Stomach smooth muscle (tissue), 2 donors: ENCODE measurements around the gene GPR6.

ENCODE experiments used
- H3K27ac ChIP-seq: one replicate; pipeline ENCODE4 v1.7.0; 2013; ENCODE audit warnings: mild to moderate bottlenecking, low read length, inconsistent platforms
- H3K27me3 ChIP-seq, 2 donors: one replicate each; pipeline ENCODE4 v1.7.0; 2013; ENCODE audit warnings: low read length in 2 of 2; ENCODE audit not compliant: insufficient read depth in 2 of 2, control insufficient read depth in 1 of 2
- H3K36me3 ChIP-seq, 2 donors: one replicate each; pipeline ENCODE4 v1.7.0; 2013; ENCODE audit warnings: low read length in 2 of 2; ENCODE audit not compliant: control insufficient read depth in 2 of 2, insufficient read depth in 2 of 2
- H3K4me1 ChIP-seq: one replicate; pipeline ENCODE4 v1.7.0; 2013; ENCODE audit warnings: low read length; ENCODE audit not compliant: control insufficient read depth, insufficient read depth
- H3K4me3 ChIP-seq, 2 donors: one replicate each; pipeline ENCODE4 v1.7.0; 2013; ENCODE audit warnings: low read length in 2 of 2
- H3K9ac ChIP-seq, 2 donors: one replicate each; pipeline ENCODE4 v1.7.0; 2013; ENCODE audit warnings: low read length in 2 of 2, mild to moderate bottlenecking in 1 of 2
- H3K9me3 ChIP-seq, 2 donors: one replicate each; pipeline ENCODE4 v1.7.0; 2013; ENCODE audit warnings: low read length in 2 of 2; ENCODE audit not compliant: control insufficient read depth in 2 of 2
- donor health status: healthy.
- donor health status: Pancreatic carcinoma.

Gene GPR6

DNA sequence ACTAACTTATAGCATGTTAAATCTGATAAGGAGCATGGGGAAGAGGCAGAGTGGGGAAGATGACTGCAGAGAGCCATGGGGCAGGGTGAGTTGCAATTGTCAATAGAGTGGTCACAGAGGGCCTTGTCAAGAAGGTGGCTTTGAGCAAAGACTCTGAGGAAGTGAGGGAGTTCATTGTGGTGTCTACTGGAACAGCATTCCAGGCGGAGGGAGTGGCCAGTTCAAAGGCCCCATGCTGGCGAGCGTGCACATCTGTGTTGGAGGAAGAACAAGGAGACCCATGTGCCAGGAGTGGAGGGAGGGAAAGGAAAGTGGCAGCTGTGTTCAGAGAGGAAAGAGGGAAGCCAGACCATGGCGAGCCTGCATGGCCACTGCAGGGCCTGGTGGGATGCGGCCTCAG, 15.8 kb upstream of the GPR6 start:
- Histone ChIP-seq H3K9me3 (no peaks in the 10 kb centered on the region), H3K4me1 (no peaks in the 10 kb centered on the region), H3K9ac (no peak overlapping the region), H3K36me3 (no peaks in the 10 kb centered on the region), H3K27me3 (no peaks in the 10 kb centered on the region), H3K4me3 (no peak overlapping the region), H3K27ac (no peak overlapping the region)

DNA sequence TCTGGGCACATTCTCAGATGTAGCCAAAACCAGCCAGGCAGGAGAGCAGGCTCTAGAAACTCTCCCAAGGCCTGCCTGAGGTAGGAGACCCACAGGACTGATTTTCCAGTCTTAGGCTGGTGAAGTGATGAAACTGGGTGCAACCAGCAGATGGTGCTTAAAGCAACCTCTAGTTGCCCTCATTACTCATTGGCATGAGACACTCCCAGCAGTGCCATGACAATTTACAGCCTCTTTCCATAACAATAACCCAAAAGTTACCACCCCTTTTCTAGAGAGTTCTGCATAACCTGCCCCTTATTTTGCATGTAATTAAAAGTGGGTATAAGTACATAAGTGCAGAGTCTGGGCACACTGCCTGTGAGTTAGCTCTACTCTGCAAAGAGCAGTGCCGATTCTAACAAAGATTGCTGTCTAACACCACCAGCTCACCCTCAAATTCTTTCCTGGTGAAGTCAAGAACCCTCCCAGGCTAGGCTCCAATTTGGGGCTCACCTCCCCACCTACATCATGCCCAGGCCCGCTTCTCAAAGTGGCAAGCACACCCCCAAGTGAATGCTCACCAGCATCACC, 14.4 kb upstream of the GPR6 start:
- Histone ChIP-seq H3K9me3 (no peaks in the 10 kb centered on the region), H3K4me1 (no peaks in the 10 kb centered on the region), H3K27ac (no peak overlapping the region), H3K36me3 (no peaks in the 10 kb centered on the region), H3K27me3 (no peaks in the 10 kb centered on the region), H3K9ac (no peak overlapping the region), H3K4me3 (no peak overlapping the region)

DNA sequence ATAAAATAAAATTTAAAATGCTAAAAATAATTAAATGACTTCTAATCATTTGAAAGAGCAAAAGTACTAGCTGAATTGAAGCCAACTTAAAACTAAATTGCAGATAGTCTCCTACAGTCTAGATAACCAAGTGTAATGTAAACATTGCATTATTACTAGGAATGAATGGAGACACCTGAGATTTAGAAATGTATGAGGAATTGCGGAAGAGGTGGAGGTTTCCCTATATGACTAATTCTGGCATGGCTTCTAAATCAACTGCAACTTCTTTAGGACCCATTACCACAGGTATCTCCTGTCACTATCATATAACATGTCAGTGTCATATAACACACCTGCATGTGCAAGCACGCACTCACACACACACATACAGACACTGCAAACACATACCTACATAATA, 13.2 kb upstream of the GPR6 start:
- Histone ChIP-seq H3K27ac (no peak overlapping the region), H3K4me1 (no peaks in the 10 kb centered on the region)

DNA sequence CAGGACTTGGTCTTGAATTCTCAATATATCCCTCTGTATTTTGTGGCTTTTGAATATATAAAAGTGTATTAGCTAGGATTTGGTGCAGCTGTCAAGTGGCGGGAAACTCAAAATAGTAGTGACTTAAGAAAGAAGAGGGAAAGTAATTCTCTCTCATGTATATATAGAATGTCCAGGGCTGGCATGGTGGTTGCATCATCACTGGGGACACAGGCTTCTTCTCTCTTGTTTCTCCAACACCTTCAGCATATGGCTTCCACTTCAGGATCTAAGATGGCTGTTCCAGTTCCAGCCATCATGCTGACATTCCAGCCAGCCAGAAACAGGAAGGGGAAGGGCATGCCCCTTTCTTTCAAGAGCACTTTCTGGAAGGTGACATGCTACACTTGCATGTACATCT, 11.8 kb upstream of the GPR6 start:
- H3K27me3 ChIP-seq = no peaks in the 10 kb centered on the region
- no peak overlapping the region for H3K27ac ChIP-seq
- H3K9me3 ChIP-seq = no peaks in the 10 kb centered on the region
- H3K9ac ChIP-seq = no peak overlapping the region
- H3K36me3 ChIP-seq = no peaks in the 10 kb centered on the region
- no peaks in the 10 kb centered on the region for H3K4me1 ChIP-seq
- no peak overlapping the region for H3K4me3 ChIP-seq

More for the DNA sequence above, 13.2 kb upstream of the GPR6 start:
- Histone ChIP-seq H3K4me3 (no peak overlapping the region), H3K9ac (no peak overlapping the region), H3K36me3 (no peaks in the 10 kb centered on the region), H3K27me3 (no peaks in the 10 kb centered on the region), H3K9me3 (no peaks in the 10 kb centered on the region)

DNA sequence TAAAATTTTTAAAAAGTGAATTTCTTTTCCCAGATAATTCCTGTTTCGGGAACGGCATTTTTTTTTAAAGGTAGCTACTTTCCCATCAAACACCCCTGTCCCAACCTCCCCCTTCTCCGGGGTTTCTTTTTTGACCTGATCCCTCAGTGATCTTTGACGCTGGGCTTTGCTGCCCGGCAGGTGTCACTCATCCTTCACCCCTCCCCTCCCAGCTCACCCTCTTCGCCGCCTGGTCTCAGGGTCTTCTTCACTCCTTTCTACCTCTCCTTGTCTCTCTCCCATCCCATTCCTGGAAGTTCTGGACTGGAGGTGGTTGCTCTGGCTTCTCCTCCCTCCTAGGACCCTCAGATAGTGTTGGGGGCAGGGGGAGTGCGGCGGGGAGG, 329 bp upstream of the GPR6 start:
- H3K36me3 ChIP-seq = no peaks in the 10 kb centered on the region
- no peak overlapping the region for H3K27ac ChIP-seq
- peaks cover 22 to 32% of the 10 kb centered on the region in 2 donors for H3K27me3 ChIP-seq
- H3K4me3 ChIP-seq = no peak overlapping the region
- no peaks in the 10 kb centered on the region for H3K4me1 ChIP-seq
- no peak overlapping the region for H3K9ac ChIP-seq
- H3K9me3 ChIP-seq = peaks cover 0 to 4% of the 10 kb centered on the region in 2 donors

DNA sequence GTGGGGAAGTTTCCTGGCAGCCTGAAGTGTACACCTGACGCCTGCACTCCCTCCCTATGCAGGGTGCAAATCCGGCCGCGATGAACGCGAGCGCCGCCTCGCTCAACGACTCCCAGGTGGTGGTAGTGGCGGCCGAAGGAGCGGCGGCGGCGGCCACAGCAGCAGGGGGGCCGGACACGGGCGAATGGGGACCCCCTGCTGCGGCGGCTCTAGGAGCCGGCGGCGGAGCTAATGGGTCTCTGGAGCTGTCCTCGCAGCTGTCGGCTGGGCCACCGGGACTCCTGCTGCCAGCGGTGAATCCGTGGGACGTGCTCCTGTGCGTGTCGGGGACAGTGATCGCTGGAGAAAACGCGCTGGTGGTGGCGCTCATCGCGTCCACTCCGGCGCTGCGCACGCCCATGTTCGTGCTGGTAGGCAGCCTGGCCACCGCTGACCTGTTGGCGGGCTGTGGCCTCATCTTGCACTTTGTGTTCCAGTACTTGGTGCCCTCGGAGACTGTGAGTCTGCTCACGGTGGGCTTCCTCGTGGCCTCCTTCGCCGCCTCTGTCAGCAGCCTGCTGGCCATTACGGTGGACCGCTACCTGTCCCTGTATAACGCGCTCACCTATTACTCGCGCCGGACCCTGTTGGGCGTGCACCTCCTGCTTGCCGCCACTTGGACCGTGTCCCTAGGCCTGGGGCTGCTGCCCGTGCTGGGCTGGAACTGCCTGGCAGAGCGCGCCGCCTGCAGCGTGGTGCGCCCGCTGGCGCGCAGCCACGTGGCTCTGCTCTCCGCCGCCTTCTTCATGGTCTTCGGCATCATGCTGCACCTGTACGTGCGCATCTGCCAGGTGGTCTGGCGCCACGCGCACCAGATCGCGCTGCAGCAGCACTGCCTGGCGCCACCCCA, 1.2 kb downstream of the GPR6 start:
- H3K9me3 ChIP-seq = peaks cover 4% of the 10 kb centered on the region in 2 donors
- H3K27ac ChIP-seq = no peak overlapping the region
- H3K9ac ChIP-seq = no peak overlapping the region
- no peaks in the 10 kb centered on the region for H3K4me1 ChIP-seq
- H3K36me3 ChIP-seq = no peaks in the 10 kb centered on the region
- H3K27me3 ChIP-seq = peaks cover 22 to 29% of the 10 kb centered on the region in 2 donors
- no peak overlapping the region for H3K4me3 ChIP-seq

DNA sequence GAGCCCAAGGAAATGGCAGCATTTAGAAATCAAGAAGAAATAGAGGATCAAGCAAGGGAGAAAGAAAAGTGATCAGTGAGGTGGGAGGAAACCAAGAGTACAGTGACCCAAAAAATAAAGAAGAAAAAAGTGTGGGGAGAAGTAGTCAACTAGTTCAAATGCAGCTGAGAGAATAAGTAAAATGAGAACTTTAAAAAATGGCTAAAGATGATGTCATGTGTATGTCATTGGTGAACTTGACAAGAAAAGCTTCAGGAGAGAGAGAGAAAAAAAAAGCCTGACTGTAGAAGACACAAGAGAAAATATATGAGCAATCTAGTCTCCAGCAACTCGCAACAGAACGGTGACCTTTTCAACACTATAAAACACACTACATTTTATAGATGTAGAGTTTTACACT, 6.3 kb downstream of the GPR6 start:
- peaks cover 9 to 10% of the 10 kb centered on the region in 2 donors for H3K27me3 ChIP-seq
- no peaks in the 10 kb centered on the region for H3K4me1 ChIP-seq
- no peak overlapping the region for H3K9ac ChIP-seq
- H3K27ac ChIP-seq = no peak overlapping the region
- no peaks in the 10 kb centered on the region for H3K36me3 ChIP-seq
- no peak overlapping the region for H3K4me3 ChIP-seq
- H3K9me3 ChIP-seq = peaks cover 0 to 4% of the 10 kb centered on the region in 2 donors

DNA sequence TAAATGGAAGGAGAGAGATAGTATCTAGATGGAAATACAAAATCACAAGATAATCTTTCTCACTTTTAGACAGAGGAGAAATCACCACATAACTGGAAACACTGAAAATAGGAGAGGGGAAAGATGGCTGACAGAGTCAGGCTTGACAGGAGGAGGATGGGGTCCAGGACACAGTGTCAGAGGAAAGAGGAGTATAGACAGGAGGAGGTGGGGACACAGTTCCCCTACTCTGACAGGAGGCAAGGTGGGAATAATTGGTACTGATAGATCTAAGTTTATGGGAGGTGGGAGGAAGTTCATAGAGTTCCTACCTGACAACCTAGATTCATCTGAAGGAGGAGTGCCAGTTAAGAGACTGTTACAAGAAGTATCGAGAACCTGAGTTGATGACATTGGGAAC, 9.1 kb downstream of the GPR6 start:
- Histone ChIP-seq H3K27me3 (peaks cover 0 to 3% of the 10 kb centered on the region in 2 donors), H3K36me3 (no peaks in the 10 kb centered on the region), H3K9me3 (peaks cover 0 to 4% of the 10 kb centered on the region in 2 donors), H3K4me1 (no peaks in the 10 kb centered on the region), H3K4me3 (no peak overlapping the region), H3K27ac (no peak overlapping the region), H3K9ac (no peak overlapping the region)

DNA sequence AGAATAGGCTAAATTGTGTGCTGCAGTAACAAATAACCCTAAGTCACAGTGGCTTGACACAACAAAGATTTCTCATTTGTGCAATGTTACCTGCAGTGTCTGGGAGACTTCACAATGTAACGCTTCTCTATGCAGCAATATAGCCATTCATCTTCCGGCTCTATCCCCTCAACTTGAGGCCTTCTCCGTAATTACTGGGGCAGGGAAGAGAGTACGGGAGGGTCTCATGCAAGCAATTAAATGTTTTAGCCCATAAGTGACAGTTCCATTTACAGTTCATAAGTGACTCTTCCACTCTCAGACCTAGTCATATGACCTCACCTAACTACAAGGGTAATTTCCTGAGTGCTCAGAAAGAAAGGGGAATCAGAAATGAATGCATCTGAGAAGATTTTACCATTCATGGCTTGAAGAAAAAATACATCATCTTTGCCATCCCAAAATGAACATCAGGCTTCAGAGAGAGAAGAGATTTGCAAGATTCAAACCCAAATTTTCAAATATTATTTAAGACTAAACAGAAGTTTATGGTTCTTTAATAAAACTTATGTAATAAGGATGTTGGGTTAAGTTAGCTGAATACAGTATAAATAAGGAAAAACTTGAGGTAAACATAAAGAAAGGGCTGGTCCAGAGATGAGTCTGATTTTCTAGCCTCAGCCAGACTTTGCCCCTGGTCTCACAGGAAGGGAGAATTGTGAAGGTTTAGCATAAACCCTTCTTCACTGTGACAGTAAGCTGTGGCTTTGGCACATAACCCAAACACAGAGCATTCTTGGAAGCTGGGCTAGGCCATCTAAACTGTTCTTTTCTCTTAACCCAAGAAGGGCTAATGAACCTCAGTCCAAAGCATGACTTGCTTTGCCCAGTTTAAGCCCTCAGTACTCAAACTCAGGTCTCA, 13.3 kb downstream of the GPR6 start:
- Histone ChIP-seq H3K27me3 (no peaks in the 10 kb centered on the region), H3K27ac (no peak overlapping the region), H3K4me3 (no peak overlapping the region), H3K9ac (no peak overlapping the region), H3K4me1 (no peaks in the 10 kb centered on the region), H3K9me3 (no peaks in the 10 kb centered on the region), H3K36me3 (no peaks in the 10 kb centered on the region)

DNA sequence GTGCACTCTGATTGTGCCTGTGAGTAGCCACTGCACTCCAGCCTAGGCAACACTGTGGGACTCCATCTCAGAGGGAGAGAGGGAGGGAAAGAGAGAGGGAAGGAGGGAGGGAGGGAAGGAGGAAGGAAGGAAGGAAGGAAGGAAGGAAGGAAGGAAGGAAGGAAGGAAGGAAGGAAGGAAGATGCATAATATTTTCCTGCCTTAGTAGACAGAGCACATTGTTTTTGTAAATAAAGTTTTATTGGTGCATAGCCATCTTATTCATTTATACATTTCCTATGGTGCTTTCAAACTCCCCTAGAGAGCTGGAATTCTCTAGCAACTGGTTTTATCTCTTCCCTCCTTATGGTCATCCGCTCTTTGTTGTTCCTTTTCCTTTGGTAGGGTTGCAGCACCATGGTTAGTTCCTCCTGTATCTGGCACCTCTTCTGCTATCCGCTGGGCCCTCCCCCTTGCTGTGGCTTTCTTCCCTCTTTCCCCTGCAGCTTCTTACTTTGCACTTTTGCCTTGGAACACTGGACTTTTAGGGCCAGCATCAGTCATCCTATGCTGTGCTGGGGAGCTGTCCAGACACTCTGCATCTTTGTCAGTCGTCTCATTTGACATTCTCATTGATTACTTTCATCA, 20.2 kb downstream of the GPR6 start:
- no peaks in the 10 kb centered on the region for H3K4me1 ChIP-seq
- H3K27me3 ChIP-seq = no peaks in the 10 kb centered on the region
- no peaks in the 10 kb centered on the region for H3K9me3 ChIP-seq
- H3K36me3 ChIP-seq = no peaks in the 10 kb centered on the region
- H3K9ac ChIP-seq = no peak overlapping the region
- H3K4me3 ChIP-seq = no peak overlapping the region
- H3K27ac ChIP-seq = no peak overlapping the region
